ENCODE results near the gene GRID1. TPM values are rescaled to one million over a fixed set of nuclear protein-coding genes. Genes with fewer than 3 reads are reported as not detected.

GRID1 gene
- total RNA-seq, 1 experiment from 2014 or later = 0.05 TPM

GRCh38 chr10:86075512-86075911 is 291.1 kb downstream of the GRID1 start:
- no peak for DNase-seq (ENCODE audit: extremely low read depth, low read depth)

- DNase-seq (ENCODE audit: extremely low read depth, low read depth) = no peak
Observed at GRCh38 chr10:86074294-86074693, 292.3 kb downstream of the GRID1 start.

DNA sequence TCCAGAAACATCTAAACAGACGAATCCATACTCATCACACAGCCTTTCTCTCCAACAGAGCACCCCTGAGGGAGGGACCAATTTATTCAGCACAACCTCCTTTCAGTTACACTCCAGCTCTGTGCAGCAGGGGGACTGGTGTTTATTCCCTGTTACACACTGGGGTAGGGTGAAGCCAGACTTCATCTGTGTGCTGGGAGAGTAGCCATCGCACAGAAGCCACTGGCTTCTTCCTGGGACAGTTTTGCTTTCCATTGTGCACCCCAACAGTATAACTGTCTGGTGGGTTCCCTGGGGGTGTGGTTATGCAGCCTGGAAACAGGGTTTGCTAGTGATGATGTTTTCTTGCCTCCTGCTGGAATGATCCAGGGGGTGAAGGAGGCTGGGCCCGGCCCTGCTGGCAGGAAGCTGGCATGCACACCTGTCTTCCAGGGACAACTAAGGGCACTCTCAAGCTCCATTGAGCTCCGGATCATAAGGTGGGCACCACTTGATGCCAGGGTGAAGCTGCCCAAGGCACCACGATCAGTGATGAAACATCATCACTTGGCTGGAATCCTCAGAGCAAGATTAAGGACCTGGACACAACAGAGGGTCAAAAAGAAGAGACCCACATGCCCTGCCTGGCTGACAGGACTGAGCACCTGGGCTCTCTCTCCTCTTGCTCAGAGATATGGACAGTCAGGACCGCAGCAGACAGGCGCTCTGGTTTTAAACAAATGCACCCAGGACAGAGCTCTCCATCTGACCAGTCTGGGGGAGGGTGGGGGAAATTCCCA is 293.2 kb downstream of the GRID1 start:
- no peak for DNase-seq (ENCODE audit: extremely low read depth, low read depth)

GRCh38 chr10:86072413-86072812 is 294.2 kb downstream of the GRID1 start:
- DNase-seq (ENCODE audit: extremely low read depth, low read depth) = no peak

DNA sequence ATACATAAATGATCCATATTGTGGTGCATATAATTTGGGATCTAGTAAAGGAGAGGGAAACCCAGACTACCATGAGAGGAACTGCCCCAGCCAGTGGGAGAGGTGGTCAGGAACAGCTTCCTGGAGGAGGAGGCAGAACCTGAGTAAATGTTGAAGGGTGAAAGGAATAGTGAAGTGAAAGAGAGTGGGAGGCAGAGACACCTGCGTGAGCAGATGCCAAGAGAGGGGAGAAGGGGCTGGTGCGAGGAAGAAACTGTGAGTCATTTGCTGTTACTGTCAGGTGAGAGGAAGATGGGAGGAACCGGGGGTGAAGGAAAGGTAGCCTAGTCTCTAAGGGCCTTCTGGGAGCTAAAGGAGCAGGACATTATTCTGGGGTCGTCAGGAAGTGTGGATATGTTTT is 294.8 kb downstream of the GRID1 start:
- no peak for DNase-seq (ENCODE audit: extremely low read depth, low read depth)

- DNase-seq (ENCODE audit: extremely low read depth, low read depth) = no peak
Observed at GRCh38 chr10:86071145-86071544, 295.4 kb downstream of the GRID1 start.

GRCh38 chr10:86070278-86070677 is 296.3 kb downstream of the GRID1 start:
- DNase-seq (ENCODE audit: extremely low read depth, low read depth) = no peak

DNA sequence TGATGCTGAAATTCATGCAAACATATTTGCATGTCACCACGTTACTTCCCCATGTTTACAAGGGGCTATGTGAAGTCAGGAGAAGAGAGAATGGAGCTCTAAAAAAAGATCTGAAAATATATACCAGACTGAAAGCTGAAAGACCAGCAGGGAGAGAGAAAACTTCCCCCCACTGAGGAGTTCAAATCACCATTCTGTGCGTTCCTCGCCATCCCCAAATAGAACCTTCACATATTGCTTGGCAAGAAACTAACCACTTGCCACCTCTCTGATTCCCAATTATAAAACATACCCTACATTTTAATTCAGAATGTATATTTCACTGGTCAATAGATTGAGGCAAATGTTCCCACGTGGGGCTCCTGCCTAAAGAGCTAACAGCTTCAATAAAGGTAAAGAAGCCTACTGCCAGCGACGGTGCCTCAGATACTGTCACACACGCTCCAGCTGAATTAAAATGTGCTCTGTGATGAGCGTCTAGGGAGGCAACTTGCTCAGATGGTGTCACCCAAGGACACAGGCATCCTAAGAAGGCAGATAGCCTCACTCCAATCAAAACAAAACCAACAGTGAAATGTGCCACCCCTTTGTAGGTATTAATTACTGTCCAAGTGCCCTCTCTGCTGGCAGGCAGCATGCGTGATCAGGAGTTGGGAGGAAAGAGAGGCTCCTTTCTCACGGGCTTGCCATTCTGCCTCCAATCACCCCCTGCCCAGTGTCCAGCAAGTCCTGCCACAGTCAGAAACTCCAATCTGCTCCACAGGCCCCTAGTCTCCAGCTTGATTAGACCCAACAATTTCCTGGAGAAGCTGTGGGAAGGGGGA is 298.2 kb downstream of the GRID1 start:
- DNase-seq (ENCODE audit: extremely low read depth, low read depth) = no peak

DNA sequence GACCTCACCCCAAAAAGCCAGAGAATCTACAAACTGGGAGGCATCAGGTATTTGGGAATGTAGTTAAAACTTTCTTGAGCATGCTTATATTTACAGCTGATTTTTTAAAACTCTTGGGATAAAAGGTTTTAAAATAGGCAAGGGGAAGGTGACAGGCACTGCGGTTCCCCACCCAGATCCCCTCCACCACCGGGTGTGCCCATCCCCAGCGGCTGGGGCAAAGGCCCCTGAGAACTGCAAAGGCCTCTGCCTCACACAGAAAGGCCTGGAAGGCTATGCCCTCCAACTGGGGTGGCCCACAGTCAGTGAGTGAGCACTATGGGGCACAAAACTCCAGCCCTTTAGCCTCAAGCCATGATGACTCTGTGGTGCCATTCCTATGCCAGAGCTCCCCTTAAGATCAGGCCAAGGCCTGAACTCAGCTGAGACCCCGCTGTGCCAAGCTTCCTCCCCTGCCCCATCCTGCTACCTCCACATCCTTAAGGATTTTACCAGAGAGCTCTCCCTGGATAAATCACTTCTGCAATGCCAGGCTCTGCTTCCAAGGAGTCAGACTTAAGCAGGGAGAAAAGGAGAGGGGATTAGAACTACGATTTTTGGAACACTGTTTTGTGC is 299.1 kb downstream of the GRID1 start:
- no peak for DNase-seq (ENCODE audit: extremely low read depth, low read depth)

DNA sequence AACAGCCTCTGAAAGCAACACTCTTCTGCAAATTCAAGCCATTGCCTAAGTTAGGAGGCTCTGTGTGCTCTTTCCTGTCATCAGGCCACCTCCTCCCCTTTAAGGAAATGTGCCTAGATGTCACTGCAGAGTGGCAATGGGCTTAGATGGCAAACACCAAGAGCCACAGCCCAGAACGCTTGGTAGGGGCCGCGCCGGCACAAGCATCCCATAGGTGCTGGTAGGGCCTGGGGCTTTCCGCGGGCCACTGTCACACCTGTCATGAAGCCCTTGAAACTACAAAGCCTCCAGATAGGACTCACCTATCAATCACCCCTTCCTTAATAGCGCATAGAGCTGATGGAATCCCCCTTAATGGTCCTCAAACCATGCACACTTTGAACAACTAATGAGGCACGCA is 299.9 kb downstream of the GRID1 start:
- no peak for DNase-seq (ENCODE audit: extremely low read depth, low read depth)

- DNase-seq (ENCODE audit: extremely low read depth, low read depth) = no peak
Observed at GRCh38 chr10:86065711-86066251, 300.8 kb downstream of the GRID1 start.

- no peak for DNase-seq (ENCODE audit: extremely low read depth, low read depth)
Observed at GRCh38 chr10:86064931-86065662, 301.5 kb downstream of the GRID1 start.

GRCh38 chr10:86064219-86064618 is 302.4 kb downstream of the GRID1 start:
- DNase-seq (ENCODE audit: extremely low read depth, low read depth) = no peak

DNA sequence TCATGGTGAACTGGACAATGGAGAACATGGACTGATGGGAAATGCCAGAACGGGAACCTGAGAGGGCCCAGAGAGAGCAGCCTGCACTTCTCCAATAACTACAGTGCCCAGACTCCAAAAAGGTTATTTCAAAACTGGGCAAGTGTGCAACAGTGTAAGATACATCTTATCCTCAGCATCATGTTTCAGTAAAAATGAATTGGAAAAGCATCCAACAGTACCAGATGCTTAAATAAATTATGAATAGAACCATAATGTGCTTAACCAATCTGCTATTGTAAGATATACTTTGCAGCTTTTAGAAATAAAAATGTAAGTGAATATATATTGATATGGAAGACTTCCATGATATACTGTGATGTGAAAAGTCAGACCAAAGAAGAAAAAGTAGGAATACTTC is 303.3 kb downstream of the GRID1 start:
- DNase-seq (ENCODE audit: extremely low read depth, low read depth) = no peak

- no peak for DNase-seq (ENCODE audit: extremely low read depth, low read depth)
Observed at GRCh38 chr10:86062647-86063145, 303.9 kb downstream of the GRID1 start.

DNA sequence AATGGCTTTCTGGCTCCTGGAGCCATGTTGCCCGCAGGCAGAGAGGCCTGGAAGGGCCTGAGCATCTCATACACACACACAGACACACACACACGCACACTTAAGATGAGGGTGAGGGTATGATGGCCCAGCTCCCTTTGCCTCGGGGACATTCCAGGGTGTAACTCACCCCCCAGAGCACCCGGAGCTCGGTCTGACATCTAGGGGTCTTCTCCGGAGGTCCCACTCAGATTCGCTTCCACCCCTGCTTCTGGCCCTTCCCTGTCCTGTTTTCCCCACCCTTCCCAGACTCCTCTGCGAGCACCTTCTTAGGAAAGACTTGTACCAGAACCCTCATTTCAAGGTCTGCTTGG is 304.4 kb downstream of the GRID1 start:
- DNase-seq (ENCODE audit: extremely low read depth, low read depth) = no peak

- no peak for DNase-seq (ENCODE audit: extremely low read depth, low read depth)
Observed at GRCh38 chr10:86061278-86062197, 305.1 kb downstream of the GRID1 start.

DNA sequence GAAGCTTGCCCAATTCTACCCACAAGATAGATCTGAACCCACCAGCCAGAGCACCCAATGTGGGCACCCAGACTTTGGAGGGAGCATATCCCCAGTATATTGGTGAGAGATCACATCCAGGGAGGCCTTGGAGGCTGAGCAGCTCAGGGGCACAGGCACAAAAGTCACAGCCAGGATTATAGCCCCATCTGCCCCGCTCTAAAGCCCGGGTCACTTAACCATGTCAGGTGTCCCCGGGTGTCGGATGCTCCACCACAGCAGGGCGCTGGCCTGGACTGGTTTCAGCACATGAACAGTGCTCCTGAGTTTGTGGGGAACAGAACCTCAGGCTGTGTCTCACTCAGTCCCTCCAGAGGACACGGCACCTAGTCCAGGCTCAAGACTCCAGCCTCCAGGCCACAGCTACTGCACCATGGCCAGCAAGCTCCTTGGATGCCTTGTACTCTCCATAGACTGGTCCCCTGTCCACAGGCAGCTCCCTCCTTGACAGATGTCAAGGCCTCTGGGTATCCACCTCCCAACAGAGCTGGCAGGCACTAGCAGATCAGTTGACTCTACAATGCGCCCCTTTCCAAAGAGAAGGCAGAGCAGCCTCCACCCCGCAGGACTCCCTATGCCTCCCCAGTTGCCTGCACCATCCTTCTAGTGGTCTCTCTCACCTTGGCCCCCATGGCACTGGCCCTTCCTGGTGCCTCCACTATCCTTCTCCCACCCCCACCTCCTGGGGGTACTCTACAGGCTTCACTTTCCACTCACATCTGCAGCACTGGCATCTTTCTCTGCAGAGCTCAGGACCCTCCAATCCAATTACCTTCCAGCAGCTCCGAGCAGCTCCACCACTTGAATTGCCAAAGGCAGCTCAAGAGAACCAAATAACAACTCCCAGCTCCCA is 306.0 kb downstream of the GRID1 start:
- no peak for DNase-seq (ENCODE audit: extremely low read depth, low read depth)

Data from NCI-H460 (cell line).